ENCODE data around the gene DNAH1. TPM values are rescaled to one million over a fixed set of nuclear protein-coding genes. Genes with fewer than 3 reads are reported as not detected.

Gene DNAH1
- total RNA-seq, 1 donor from 2014 or later, result 0.80 TPM

DNA sequence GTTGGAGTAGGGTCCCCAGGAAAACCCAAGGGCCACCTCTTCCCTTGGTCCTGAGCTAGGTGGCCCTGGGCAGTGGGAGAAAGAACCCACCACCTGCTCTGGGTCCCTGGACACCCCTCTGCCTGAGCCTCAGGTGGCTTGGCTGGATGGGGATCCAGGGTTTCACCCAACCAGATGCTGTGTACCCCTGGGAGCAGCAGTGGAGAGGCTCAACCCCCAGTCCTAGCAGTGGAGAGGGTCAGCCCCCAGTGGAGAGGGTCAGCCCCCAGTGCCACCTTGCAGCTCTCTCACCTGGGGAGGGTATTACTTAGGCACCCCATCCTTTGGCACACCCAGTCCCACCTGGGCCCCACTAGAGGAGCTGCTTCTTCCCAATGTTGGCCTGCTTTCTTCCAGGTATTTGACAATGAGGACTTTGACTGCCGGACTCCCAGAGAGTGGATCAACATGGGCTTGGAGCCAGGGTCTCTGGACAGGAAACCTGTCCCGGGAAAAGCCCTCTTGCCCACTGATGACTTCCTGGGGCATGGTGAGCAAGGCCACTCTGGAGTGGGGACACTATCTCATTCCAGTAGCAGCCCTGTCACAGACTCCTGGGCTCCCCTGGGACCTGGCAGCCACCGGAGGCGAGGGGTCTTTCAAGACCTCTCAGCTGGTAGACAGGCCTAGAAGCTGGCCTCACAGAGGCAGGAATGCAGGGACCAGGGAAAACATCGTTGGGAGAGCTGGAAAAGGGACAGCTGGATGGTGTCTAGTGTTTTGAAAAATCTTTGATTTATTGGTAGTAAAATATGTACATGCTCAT is 11.6 kb downstream of the DNAH1 start:
- Mint-ChIP-seq H3K27ac (no peak overlapping the region), H3K36me3 (no peaks in the 10 kb centered on the region), H3K27me3 (ENCODE audit: insufficient read depth, low read depth) (peaks cover 9% of the 10 kb centered on the region)

GRCh38 chr3:52328536-52329080 is 12.5 kb downstream of the DNAH1 start:
- no peak overlapping the region for H3K27ac ChIP-seq
- no peak overlapping the region for H3K4me3 ChIP-seq
- H3K27me3 Mint-ChIP-seq (ENCODE audit: insufficient read depth, low read depth), result peaks cover 9% of the 10 kb centered on the region
- H3K4me1 ChIP-seq, result peaks cover 4% of the 10 kb centered on the region
- no peak overlapping the region for H3K27ac Mint-ChIP-seq
- no peak overlapping the region for H3K4me2 ChIP-seq
- H4K20me1 ChIP-seq (ENCODE audit: low read depth), result no peaks in the 10 kb centered on the region
- H3K9me3 ChIP-seq (ENCODE audit: low read depth), result no peaks in the 10 kb centered on the region
- H3K36me3 Mint-ChIP-seq, result no peaks in the 10 kb centered on the region
- no peaks in the 10 kb centered on the region for H3K9me3 Mint-ChIP-seq
- H3K9ac ChIP-seq, result no peak overlapping the region
- peaks cover 5% of the 10 kb centered on the region for H3K4me1 Mint-ChIP-seq
- H2AFZ ChIP-seq (replicated peaks), result no peak overlapping the region
- H3K27me3 ChIP-seq, result no peaks in the 10 kb centered on the region
- no peak for DNase-seq (ENCODE audit: low spot score)
- no peaks in the 10 kb centered on the region for H3K79me2 ChIP-seq (ENCODE audit: low read depth)
- H3F3A ChIP-seq (ENCODE audit: low read depth), result no peaks in the 10 kb centered on the region
- TF ChIP-seq, protein P1, sequence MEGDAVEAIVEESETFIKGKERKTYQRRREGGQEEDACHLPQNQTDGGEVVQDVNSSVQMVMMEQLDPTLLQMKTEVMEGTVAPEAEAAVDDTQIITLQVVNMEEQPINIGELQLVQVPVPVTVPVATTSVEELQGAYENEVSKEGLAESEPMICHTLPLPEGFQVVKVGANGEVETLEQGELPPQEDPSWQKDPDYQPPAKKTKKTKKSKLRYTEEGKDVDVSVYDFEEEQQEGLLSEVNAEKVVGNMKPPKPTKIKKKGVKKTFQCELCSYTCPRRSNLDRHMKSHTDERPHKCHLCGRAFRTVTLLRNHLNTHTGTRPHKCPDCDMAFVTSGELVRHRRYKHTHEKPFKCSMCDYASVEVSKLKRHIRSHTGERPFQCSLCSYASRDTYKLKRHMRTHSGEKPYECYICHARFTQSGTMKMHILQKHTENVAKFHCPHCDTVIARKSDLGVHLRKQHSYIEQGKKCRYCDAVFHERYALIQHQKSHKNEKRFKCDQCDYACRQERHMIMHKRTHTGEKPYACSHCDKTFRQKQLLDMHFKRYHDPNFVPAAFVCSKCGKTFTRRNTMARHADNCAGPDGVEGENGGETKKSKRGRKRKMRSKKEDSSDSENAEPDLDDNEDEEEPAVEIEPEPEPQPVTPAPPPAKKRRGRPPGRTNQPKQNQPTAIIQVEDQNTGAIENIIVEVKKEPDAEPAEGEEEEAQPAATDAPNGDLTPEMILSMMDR (IDR thresholded peaks at IDR 0.05), result no peak
- TF ChIP-seq EZH2phosphoT487 (IDR thresholded peaks at IDR 0.05), result no peak
- TF ChIP-seq EZH2 (IDR thresholded peaks at IDR 0.05), result no peak
- H3K4me3 Mint-ChIP-seq, result no peak overlapping the region
- no peaks in the 10 kb centered on the region for H3K36me3 ChIP-seq

More for the DNA sequence above, 11.6 kb downstream of the DNAH1 start:
- no peak overlapping the region for H3K4me3 ChIP-seq
- no peak overlapping the region for H3K9ac ChIP-seq
- no peak overlapping the region for H3K4me2 ChIP-seq
- Mint-ChIP-seq H3K4me1 (peaks cover 5% of the 10 kb centered on the region), H3K9me3 (no peaks in the 10 kb centered on the region), H3K4me3 (no peak overlapping the region)
- H4K20me1 ChIP-seq (ENCODE audit: low read depth), result no peaks in the 10 kb centered on the region
- no peaks in the 10 kb centered on the region for H3K27me3 ChIP-seq
- no peak overlapping the region for H3K27ac ChIP-seq
- H3F3A ChIP-seq (ENCODE audit: low read depth), result no peaks in the 10 kb centered on the region
- no peaks in the 10 kb centered on the region for H3K9me3 ChIP-seq (ENCODE audit: low read depth)
- TF ChIP-seq, protein P1 (IDR thresholded peaks at IDR 0.05), result no peak
- TF ChIP-seq EZH2 (IDR thresholded peaks at IDR 0.05) (no peak), EZH2phosphoT487 (IDR thresholded peaks at IDR 0.05) (no peak)
- H2AFZ ChIP-seq (replicated peaks), result no peak overlapping the region
- no peaks in the 10 kb centered on the region for H3K36me3 ChIP-seq
- H3K79me2 ChIP-seq (ENCODE audit: low read depth), result no peaks in the 10 kb centered on the region
- no peak for DNase-seq (ENCODE audit: low spot score)
- peaks cover 4% of the 10 kb centered on the region for H3K4me1 ChIP-seq

DNA sequence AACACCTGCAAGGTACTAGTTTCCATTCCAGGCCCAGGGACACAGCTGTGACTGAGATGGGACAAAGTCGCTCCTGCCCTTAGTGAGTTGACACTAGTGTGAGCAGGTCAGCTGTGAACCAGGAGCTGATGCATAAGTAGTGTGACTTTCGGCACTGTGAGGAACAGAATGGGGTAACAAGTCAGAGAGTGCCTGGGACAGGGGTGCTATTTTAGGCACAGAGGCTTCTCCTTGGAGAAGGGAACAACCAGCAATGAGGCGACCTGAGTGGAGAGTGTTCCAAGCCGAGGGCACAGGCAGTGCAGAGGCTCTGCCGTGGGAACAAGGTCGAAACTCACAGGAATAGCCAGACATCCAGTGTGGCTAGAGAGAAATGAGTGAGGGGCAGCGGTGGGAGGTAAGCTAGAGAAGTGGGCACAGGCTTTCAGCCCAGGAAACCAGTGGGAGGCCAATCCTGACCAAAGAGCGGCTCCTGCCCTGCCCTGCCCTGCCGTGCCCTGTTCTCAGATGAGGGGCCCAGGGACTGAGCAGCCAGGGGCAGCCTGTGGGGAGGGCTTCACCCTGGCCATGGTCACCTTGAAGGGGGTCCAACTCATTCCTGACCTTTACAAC is 14.2 kb downstream of the DNAH1 start:
- Histone ChIP-seq H3K9me3 (ENCODE audit: low read depth) (no peaks in the 10 kb centered on the region), H3K4me1 (peaks cover 4% of the 10 kb centered on the region), H3K79me2 (ENCODE audit: low read depth) (no peaks in the 10 kb centered on the region), H3K27ac (no peak overlapping the region), H3F3A (ENCODE audit: low read depth) (no peaks in the 10 kb centered on the region), H3K4me3 (no peak overlapping the region), H3K27me3 (no peaks in the 10 kb centered on the region), H3K4me2 (no peak overlapping the region), H4K20me1 (ENCODE audit: low read depth) (no peaks in the 10 kb centered on the region), H3K9ac (no peak overlapping the region), H2AFZ (replicated peaks) (no peak overlapping the region), H3K36me3 (no peaks in the 10 kb centered on the region)
- H3K27me3 Mint-ChIP-seq (ENCODE audit: insufficient read depth, low read depth), result peaks cover 11% of the 10 kb centered on the region
- DNase-seq (ENCODE audit: low spot score), result no peak
- H3K36me3 Mint-ChIP-seq, result no peaks in the 10 kb centered on the region
- TF ChIP-seq EZH2phosphoT487 (IDR thresholded peaks at IDR 0.05), result no peak
- TF ChIP-seq EZH2 (IDR thresholded peaks at IDR 0.05), result no peak
- TF ChIP-seq, protein P1 (IDR thresholded peaks at IDR 0.05), result no peak
- peaks cover 5% of the 10 kb centered on the region for H3K4me1 Mint-ChIP-seq
- peak overlapping the region; percentile 13 for H3K4me3 Mint-ChIP-seq
- peak overlapping the region; percentile 7 for H3K27ac Mint-ChIP-seq
- H3K9me3 Mint-ChIP-seq, result no peaks in the 10 kb centered on the region

Measured in neural progenitor cell (in vitro differentiated cells).